ENCODE data around the gene DLX1.
"Not testable (repeated sequence)": the region's sequence is repeated elsewhere in the genome, so short reads cannot be mapped to it uniquely, and the experiment has no call there.

The DLX1 gene

GRCh38 chr2:172109256-172109987 lies 24.1 kb downstream of the DLX1 start:
- no peak for TF ChIP-seq CTCF (IDR thresholded peaks at IDR 0.05)
- no peak overlapping the region for H3K4me3 ChIP-seq (ENCODE audit: low read depth in 1 of 2, low read length in 1 of 2)

GRCh38 chr2:172109988-172110811 lies 24.9 kb downstream of the DLX1 start:
- H3K36me3 ChIP-seq, result no peaks in the 10 kb centered on the region
- no peaks in the 10 kb centered on the region for H3K9me3 ChIP-seq
- no peak for TF ChIP-seq CTCF (IDR thresholded peaks at IDR 0.05)
- H3K4me3 ChIP-seq (ENCODE audit: low read depth in 1 of 2, low read length in 1 of 2), result no peak overlapping the region
- H3K4me1 ChIP-seq (ENCODE audit: control insufficient read depth in 1 of 2, insufficient read depth in 1 of 2, low read depth in 1 of 2, low read length in 1 of 2), result peaks cover 27 to 41% of the 10 kb centered on the region in 2 experiments
- H3K27me3 ChIP-seq, result peaks cover 94% of the 10 kb centered on the region
- H3K27ac ChIP-seq, result no peak overlapping the region

More at GRCh38 chr2:172109256-172109987, 24.1 kb downstream of the DLX1 start:
- peaks cover 27 to 41% of the 10 kb centered on the region in 2 experiments for H3K4me1 ChIP-seq (ENCODE audit: control insufficient read depth in 1 of 2, insufficient read depth in 1 of 2, low read depth in 1 of 2, low read length in 1 of 2)
- no peak overlapping the region for H3K27ac ChIP-seq
- no peaks in the 10 kb centered on the region for H3K9me3 ChIP-seq
- H3K36me3 ChIP-seq, result no peaks in the 10 kb centered on the region
- peaks cover 95% of the 10 kb centered on the region for H3K27me3 ChIP-seq

- no peak overlapping the region for H3K27ac ChIP-seq
- H3K36me3 ChIP-seq, result no peaks in the 10 kb centered on the region
- peaks cover 72% of the 10 kb centered on the region for H3K27me3 ChIP-seq
- H3K4me1 ChIP-seq (ENCODE audit: control insufficient read depth in 1 of 2, insufficient read depth in 1 of 2, low read depth in 1 of 2, low read length in 1 of 2), result peaks cover 7 to 11% of the 10 kb centered on the region in 2 experiments
- no peak for TF ChIP-seq CTCF (IDR thresholded peaks at IDR 0.05)
- H3K9me3 ChIP-seq, result no peaks in the 10 kb centered on the region
- no peak overlapping the region for H3K4me3 ChIP-seq (ENCODE audit: low read depth in 1 of 2, low read length in 1 of 2)
Observed at GRCh38 chr2:172113617-172114016, 28.3 kb downstream of the DLX1 start.

- H3K27me3 ChIP-seq, result peaks cover 68% of the 10 kb centered on the region
- H3K9me3 ChIP-seq; H3K36me3 ChIP-seq; H3K4me1 ChIP-seq (ENCODE audit: control insufficient read depth in 1 of 2, insufficient read depth in 1 of 2, low read depth in 1 of 2, low read length in 1 of 2); H3K4me3 ChIP-seq (ENCODE audit: low read depth in 1 of 2, low read length in 1 of 2); H3K27ac ChIP-seq: not testable (repeated sequence)
Observed at GRCh38 chr2:172114176-172114575, 28.9 kb downstream of the DLX1 start.

GRCh38 chr2:172114579-172114978 lies 29.3 kb downstream of the DLX1 start:
- Histone ChIP-seq H3K27me3 (peaks cover 68% of the 10 kb centered on the region), H3K36me3 (no peaks in the 10 kb centered on the region), H3K27ac (no peak overlapping the region), H3K9me3 (no peaks in the 10 kb centered on the region), H3K4me3 (ENCODE audit: low read depth in 1 of 2, low read length in 1 of 2) (no peak overlapping the region), H3K4me1 (ENCODE audit: control insufficient read depth in 1 of 2, insufficient read depth in 1 of 2, low read depth in 1 of 2, low read length in 1 of 2) (peaks cover 5 to 6% of the 10 kb centered on the region in 2 experiments)
- TF ChIP-seq CTCF (IDR thresholded peaks at IDR 0.05), result no peak

- TF ChIP-seq CTCF (IDR thresholded peaks at IDR 0.05), result no peak
- H3K27me3 ChIP-seq, result peaks cover 59% of the 10 kb centered on the region
- no peaks in the 10 kb centered on the region for H3K36me3 ChIP-seq
- H3K27ac ChIP-seq, result no peak overlapping the region
- no peaks in the 10 kb centered on the region for H3K4me1 ChIP-seq (ENCODE audit: control insufficient read depth in 1 of 2, insufficient read depth in 1 of 2, low read depth in 1 of 2, low read length in 1 of 2)
- no peaks in the 10 kb centered on the region for H3K9me3 ChIP-seq
- H3K4me3 ChIP-seq (ENCODE audit: low read depth in 1 of 2, low read length in 1 of 2), result no peak overlapping the region
Observed at GRCh38 chr2:172116107-172116506, 30.8 kb downstream of the DLX1 start.
